Transverse colon (tissue), 4 donors: ENCODE measurements around the gene HSD17B12. TPM values are rescaled to one million over a fixed set of nuclear protein-coding genes. Genes with fewer than 3 reads are reported as not detected.
A peak's percentile ranks its signal among the peaks of the same experiment; 100 is the strongest.

Experiments used
- DNase-seq: peaks from one replicate; pipeline ENCODE4 v3.0.0-alpha.2; 2019
- H3K27ac ChIP-seq, 4 donors: fragments of 200-600 bp; sonication (generic); 2 replicates each; pipeline ENCODE4 v1.5.1; 2016 to 2018; ENCODE audit warnings: inconsistent platforms in 4 of 4
- H3K27me3 ChIP-seq: fragments of 200-600 bp; sonication (generic); 2 replicates; pipeline ENCODE4 v1.5.1; 2017; ENCODE audit warnings: inconsistent platforms
- H3K36me3 ChIP-seq, 4 donors: fragments of 200-600 bp; sonication (generic); 2 replicates each; pipeline ENCODE4 v1.5.1; 2017 to 2019; ENCODE audit warnings: inconsistent platforms in 4 of 4
- H3K4me1 ChIP-seq, 4 donors: fragments of 200-600 bp; sonication (generic); 2 replicates each; pipeline ENCODE4 v1.5.1; 2017 to 2020; ENCODE audit warnings: inconsistent platforms in 4 of 4
- H3K4me3 ChIP-seq, 4 donors: fragments of 200-600 bp; sonication (generic); 1 replicate in 1 of 4; 2 replicates in 3 of 4; pipeline versions ENCODE4 v1.5.1 to v1.6.1; 2017 to 2019; ENCODE audit warnings: inconsistent platforms in 4 of 4
- H3K9me3 ChIP-seq, 2 donors: fragments of 200-600 bp; sonication (generic); 2 replicates each; pipeline ENCODE4 v1.5.1; 2017 to 2019; ENCODE audit warnings: inconsistent platforms in 2 of 2
- CTCF ChIP-seq, 5 experiments: fragments of 200-600 bp in 3 of 5; fragments of 450-650 bp in 2 of 5; sonication (generic) in 3 of 5; IDR thresholded peaks; 1 replicate in 2 of 5; 2 replicates in 3 of 5; pipeline ENCODE4 v1.5.1; 2016 to 2017; ENCODE audit warnings: antibody characterized with exemption in 5 of 5, inconsistent platforms in 3 of 5, mild to moderate bottlenecking in 2 of 5, moderate library complexity in 1 of 5
- EP300 ChIP-seq: sonication (generic); formaldehyde crosslinking; IDR thresholded peaks from one replicate; pipeline ENCODE4 v1.6.1; 2017; ENCODE audit warnings: antibody characterized with exemption, low read depth
- POLR2A ChIP-seq: fragments of 450-650 bp; IDR thresholded peaks from one replicate; pipeline ENCODE4 v1.6.1; 2016; ENCODE audit warnings: antibody characterized with exemption, mild to moderate bottlenecking, moderate library complexity
- POLR2AphosphoS5 ChIP-seq, 3 donors: sonication (generic); formaldehyde crosslinking; IDR thresholded peaks; one replicate each; pipeline ENCODE4 v1.6.1; 2016; ENCODE audit warnings: antibody characterized with exemption in 3 of 3
- WGBS, 2 donors: methylation state at CpG; one replicate each; pipeline ENCODE4 v1.1.5; 2018; ENCODE audit warnings: low coverage in 1 of 2; 5-methylcytosine and 5-hydroxymethylcytosine counted together
- in situ Hi-C, 4 donors: fragments of 200-750 bp; cut with MboI; loops; one replicate each; pipeline versions ENCODE4 v1.15.0 to v1.15.1; 2017; ENCODE audit warnings: low sequenced_read_pairs in 3 of 4, low pct_ligation_motif_present in 1 of 4, low pct_unique_long_range_greater_than_20kb in 1 of 4
- intact Hi-C: fragments of 100-400 bp; cut with DNase I; formaldehyde crosslinking; loops from one replicate; pipeline ENCODE4 v1.15.1; 2023; ENCODE audit warnings: low total_unique reads
- total RNA-seq, 4 donors: library from RNA; depleted of rRNA; stranded (reverse); fragments of >200 nt; gene quantifications; one replicate each; pipeline ENCODE4 v1.1.0, GENCODE V29; 2016

Gene HSD17B12
- total RNA-seq, 4 donors from 2014 or later = 33.3 to 65.7 (median 47.1) TPM

GRCh38 chr11:43823851-43824250, 143.3 kb downstream of the HSD17B12 start:
- TF ChIP-seq EP300 = no peak
- TF ChIP-seq CTCF (IDR thresholded peaks at IDR 0.05) = no peak
- TF ChIP-seq POLR2AphosphoS5 (IDR thresholded peaks at IDR 0.05) = no peak
- no peak for TF ChIP-seq POLR2A
- intact Hi-C loops = no loop called here
- in situ Hi-C loops = no loop called here
- Histone ChIP-seq H3K4me1 (no peaks in the 10 kb centered on the region), H3K27ac (no peak overlapping the region), H3K36me3 (peaks cover 0 to 4% (median 0%) of the 10 kb centered on the region in 4 donors), H3K27me3 (no peaks in the 10 kb centered on the region), H3K9me3 (no peaks in the 10 kb centered on the region), H3K4me3 (no peak overlapping the region)
- 88 to 97% methylated on average over 5 of the region's 5 CpGs for WGBS, 2 donors
- DNase-seq = no peak

GRCh38 chr11:43825217-43825816, 144.8 kb downstream of the HSD17B12 start:
- TF ChIP-seq POLR2AphosphoS5 (IDR thresholded peaks at IDR 0.05) = no peak
- no peak for TF ChIP-seq EP300
- TF ChIP-seq POLR2A = no peak
- peak; percentile 30 to 56 (median 47) for TF ChIP-seq CTCF (IDR thresholded peaks at IDR 0.05)
- DNase-seq = no peak
- intact Hi-C loops = no loop called here

GRCh38 chr11:43830928-43831440, 150.4 kb downstream of the HSD17B12 start:
- in situ Hi-C loops (no loop called here), intact Hi-C loops (no loop called here)
- Histone ChIP-seq H3K27ac (peak overlapping the region in 2 of 4 donors; percentile 9 to 23), H3K9me3 (no peaks in the 10 kb centered on the region), H3K4me1 (peaks cover 0 to 9% (median 0%) of the 10 kb centered on the region in 4 donors), H3K27me3 (no peaks in the 10 kb centered on the region), H3K36me3 (no peaks in the 10 kb centered on the region), H3K4me3 (no peak overlapping the region)
- TF ChIP-seq POLR2A (no peak), CTCF (IDR thresholded peaks at IDR 0.05) (no peak), EP300 (no peak), POLR2AphosphoS5 (IDR thresholded peaks at IDR 0.05) (no peak)
- peak; percentile 8 for DNase-seq
- WGBS, 2 donors = 22 to 56% methylated on average over 3 to 5 of the region's 5 CpGs

More at GRCh38 chr11:43825217-43825816, 144.8 kb downstream of the HSD17B12 start:
- H3K36me3 ChIP-seq = no peaks in the 10 kb centered on the region
- no peak overlapping the region for H3K4me3 ChIP-seq
- in situ Hi-C loops = no loop called here
- no peak overlapping the region for H3K27ac ChIP-seq
- no peaks in the 10 kb centered on the region for H3K4me1 ChIP-seq
- no peaks in the 10 kb centered on the region for H3K9me3 ChIP-seq
- WGBS, 2 donors = 37 to 45% methylated on average over 5 of the region's 5 CpGs
- no peaks in the 10 kb centered on the region for H3K27me3 ChIP-seq

GRCh38 chr11:43832536-43832935, 152.0 kb downstream of the HSD17B12 start:
- TF ChIP-seq POLR2AphosphoS5 (IDR thresholded peaks at IDR 0.05) = no peak
- Histone ChIP-seq H3K4me1 (peaks cover 0 to 9% (median 0%) of the 10 kb centered on the region in 4 donors), H3K9me3 (no peaks in the 10 kb centered on the region), H3K4me3 (no peak overlapping the region), H3K27me3 (no peaks in the 10 kb centered on the region), H3K36me3 (no peaks in the 10 kb centered on the region), H3K27ac (no peak overlapping the region)
- intact Hi-C loops = no loop called here
- 83 to 94% methylated on average over 1 to 4 of the region's 4 CpGs for WGBS, 2 donors
- no peak for DNase-seq
- in situ Hi-C loops = no loop called here
